ENCODE results near the gene ABCG5.

Gene ABCG5

DNA sequence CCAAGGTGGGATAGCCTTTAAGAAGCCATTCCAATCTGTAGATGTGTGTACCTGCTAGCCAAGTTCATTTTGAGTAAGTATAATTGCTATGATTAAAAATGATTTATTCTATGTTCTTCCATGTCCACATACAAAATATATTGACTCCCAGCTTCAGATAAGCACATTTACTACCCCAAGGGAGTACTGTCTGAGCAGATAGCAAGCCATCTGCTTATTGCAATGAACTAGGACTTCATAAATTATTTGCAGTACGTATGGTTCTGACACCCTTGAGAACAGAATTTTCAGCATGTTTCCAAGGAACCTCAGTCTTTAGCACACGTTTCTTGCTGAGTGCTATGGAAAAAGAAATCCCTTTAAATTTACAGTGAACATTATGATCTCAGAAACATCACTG lies 28.2 kb downstream of the ABCG5 start:
- Histone ChIP-seq H3K79me2 (ENCODE audit: insufficient read depth, low read length) (no peaks in the 10 kb centered on the region), H3K27ac (ENCODE audit: low read depth, low read length, poor library complexity, severe bottlenecking) (no peak overlapping the region), H3K4me2 (ENCODE audit: low read length) (no peak overlapping the region), H3K9ac (ENCODE audit: low read length) (no peak overlapping the region), H4K20me1 (ENCODE audit: insufficient read depth, low read length) (no peaks in the 10 kb centered on the region), H3K4me3 (ENCODE audit: low read depth, low read length, poor library complexity, severe bottlenecking) (no peak overlapping the region), H3K9me2 (ENCODE audit: low read depth, low read length) (no peaks in the 10 kb centered on the region), H3K4me1 (ENCODE audit: insufficient read depth, low read length, severe bottlenecking) (no peaks in the 10 kb centered on the region), H3K9me3 (ENCODE audit: low read length) (no peaks in the 10 kb centered on the region), H3F3A (ENCODE audit: insufficient read depth, low read length) (no peaks in the 10 kb centered on the region), H2AFZ (ENCODE audit: low read length) (no peak overlapping the region), H3K36me3 (ENCODE audit: insufficient read depth, low read length) (no peaks in the 10 kb centered on the region), H3K27me3 (ENCODE audit: insufficient read depth, low read length) (no peaks in the 10 kb centered on the region)
- no peak for TF ChIP-seq EZH2 (IDR thresholded peaks at IDR 0.05; ENCODE audit: borderline replicate concordance, low read length)
- TF ChIP-seq, protein P1, sequence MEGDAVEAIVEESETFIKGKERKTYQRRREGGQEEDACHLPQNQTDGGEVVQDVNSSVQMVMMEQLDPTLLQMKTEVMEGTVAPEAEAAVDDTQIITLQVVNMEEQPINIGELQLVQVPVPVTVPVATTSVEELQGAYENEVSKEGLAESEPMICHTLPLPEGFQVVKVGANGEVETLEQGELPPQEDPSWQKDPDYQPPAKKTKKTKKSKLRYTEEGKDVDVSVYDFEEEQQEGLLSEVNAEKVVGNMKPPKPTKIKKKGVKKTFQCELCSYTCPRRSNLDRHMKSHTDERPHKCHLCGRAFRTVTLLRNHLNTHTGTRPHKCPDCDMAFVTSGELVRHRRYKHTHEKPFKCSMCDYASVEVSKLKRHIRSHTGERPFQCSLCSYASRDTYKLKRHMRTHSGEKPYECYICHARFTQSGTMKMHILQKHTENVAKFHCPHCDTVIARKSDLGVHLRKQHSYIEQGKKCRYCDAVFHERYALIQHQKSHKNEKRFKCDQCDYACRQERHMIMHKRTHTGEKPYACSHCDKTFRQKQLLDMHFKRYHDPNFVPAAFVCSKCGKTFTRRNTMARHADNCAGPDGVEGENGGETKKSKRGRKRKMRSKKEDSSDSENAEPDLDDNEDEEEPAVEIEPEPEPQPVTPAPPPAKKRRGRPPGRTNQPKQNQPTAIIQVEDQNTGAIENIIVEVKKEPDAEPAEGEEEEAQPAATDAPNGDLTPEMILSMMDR (IDR thresholded peaks at IDR 0.05; ENCODE audit: low read length): no peak

DNA sequence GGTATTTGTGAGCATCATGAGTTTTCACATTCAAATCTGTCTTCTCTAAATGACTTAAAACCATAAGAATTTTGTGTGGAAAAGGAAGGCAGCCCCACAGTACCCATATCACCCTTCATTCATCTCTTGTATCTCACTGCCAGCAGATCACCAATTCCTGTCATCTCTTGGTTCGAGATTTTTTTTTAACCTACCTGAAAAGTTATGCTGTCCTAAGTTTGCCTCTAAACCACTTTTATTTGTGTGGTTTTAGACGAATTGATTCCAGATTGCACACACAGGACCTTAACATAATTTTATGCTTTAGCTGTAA lies 32.0 kb downstream of the ABCG5 start:
- Histone ChIP-seq H3K9ac (ENCODE audit: low read length) (no peak overlapping the region), H3K4me1 (ENCODE audit: insufficient read depth, low read length, severe bottlenecking) (no peaks in the 10 kb centered on the region)

DNA sequence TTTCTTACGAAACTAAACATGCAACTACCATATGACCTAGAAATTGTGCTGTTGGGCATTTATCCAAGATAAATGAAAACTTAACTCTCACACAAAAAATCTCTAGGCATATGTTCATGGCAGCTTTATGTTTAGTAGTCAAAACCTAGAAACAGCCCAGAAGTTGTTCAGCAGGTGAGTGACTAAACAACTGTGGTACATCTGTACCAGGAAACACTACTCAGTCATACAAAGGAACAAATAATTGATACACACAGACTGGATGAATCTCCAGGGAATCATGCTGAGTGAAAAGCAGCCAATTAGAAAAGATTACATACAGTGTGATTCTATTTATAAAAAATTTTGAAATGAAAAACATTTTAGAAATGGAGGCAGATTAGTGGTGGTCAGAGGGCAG lies 35.5 kb downstream of the ABCG5 start:
- TF ChIP-seq, protein P1 (IDR thresholded peaks at IDR 0.05; ENCODE audit: low read length): no peak
- no peak for TF ChIP-seq EZH2 (IDR thresholded peaks at IDR 0.05; ENCODE audit: borderline replicate concordance, low read length)
- Histone ChIP-seq H3K4me2 (ENCODE audit: low read length) (no peak overlapping the region), H3K4me3 (ENCODE audit: low read depth, low read length, poor library complexity, severe bottlenecking) (no peak overlapping the region), H3K27me3 (ENCODE audit: insufficient read depth, low read length) (no peaks in the 10 kb centered on the region), H3F3A (ENCODE audit: insufficient read depth, low read length) (no peaks in the 10 kb centered on the region), H3K9me3 (ENCODE audit: low read length) (no peaks in the 10 kb centered on the region), H3K4me1 (ENCODE audit: insufficient read depth, low read length, severe bottlenecking) (no peaks in the 10 kb centered on the region), H3K36me3 (ENCODE audit: insufficient read depth, low read length) (no peaks in the 10 kb centered on the region), H2AFZ (ENCODE audit: low read length) (no peak overlapping the region), H3K27ac (ENCODE audit: low read depth, low read length, poor library complexity, severe bottlenecking) (no peak overlapping the region), H4K20me1 (ENCODE audit: insufficient read depth, low read length) (no peaks in the 10 kb centered on the region), H3K9me2 (ENCODE audit: low read depth, low read length) (no peaks in the 10 kb centered on the region), H3K79me2 (ENCODE audit: insufficient read depth, low read length) (no peaks in the 10 kb centered on the region), H3K9ac (ENCODE audit: low read length) (no peak overlapping the region)

More for the DNA sequence above, 32.0 kb downstream of the ABCG5 start:
- Histone ChIP-seq H3F3A (ENCODE audit: insufficient read depth, low read length) (no peaks in the 10 kb centered on the region), H3K9me3 (ENCODE audit: low read length) (no peaks in the 10 kb centered on the region), H3K27me3 (ENCODE audit: insufficient read depth, low read length) (no peaks in the 10 kb centered on the region), H2AFZ (ENCODE audit: low read length) (no peak overlapping the region), H4K20me1 (ENCODE audit: insufficient read depth, low read length) (no peaks in the 10 kb centered on the region), H3K9me2 (ENCODE audit: low read depth, low read length) (no peaks in the 10 kb centered on the region), H3K36me3 (ENCODE audit: insufficient read depth, low read length) (no peaks in the 10 kb centered on the region), H3K79me2 (ENCODE audit: insufficient read depth, low read length) (no peaks in the 10 kb centered on the region), H3K27ac (ENCODE audit: low read depth, low read length, poor library complexity, severe bottlenecking) (no peak overlapping the region), H3K4me2 (ENCODE audit: low read length) (no peak overlapping the region), H3K4me3 (ENCODE audit: low read depth, low read length, poor library complexity, severe bottlenecking) (no peak overlapping the region)
- TF ChIP-seq, protein P1 (IDR thresholded peaks at IDR 0.05; ENCODE audit: low read length): no peak
- no peak for TF ChIP-seq EZH2 (IDR thresholded peaks at IDR 0.05; ENCODE audit: borderline replicate concordance, low read length)
